GM19397 (cell line): ENCODE data around the gene NCEH1.
"Not testable (repeated sequence)": the region's sequence is repeated elsewhere in the genome, so short reads cannot be mapped to it uniquely, and the experiment has no call there.

Experiments
- ATAC-seq: cut with Tn5 transposase; IDR thresholded peaks from one replicate; pipeline ENCODE4 v1.9.1; 2021; ENCODE audit warnings: mild to moderate bottlenecking, moderate library complexity; ENCODE audit not compliant: unreplicated experiment

Gene NCEH1

GRCh38 chr3:172710664-172711453, at the start of gene NCEH1:
NCEH1 (minus strand) TSS chr3:172711067; CDS start chr3:172710984, 83 bp downstream.
- peak; percentile 100 for ATAC-seq

DNA sequence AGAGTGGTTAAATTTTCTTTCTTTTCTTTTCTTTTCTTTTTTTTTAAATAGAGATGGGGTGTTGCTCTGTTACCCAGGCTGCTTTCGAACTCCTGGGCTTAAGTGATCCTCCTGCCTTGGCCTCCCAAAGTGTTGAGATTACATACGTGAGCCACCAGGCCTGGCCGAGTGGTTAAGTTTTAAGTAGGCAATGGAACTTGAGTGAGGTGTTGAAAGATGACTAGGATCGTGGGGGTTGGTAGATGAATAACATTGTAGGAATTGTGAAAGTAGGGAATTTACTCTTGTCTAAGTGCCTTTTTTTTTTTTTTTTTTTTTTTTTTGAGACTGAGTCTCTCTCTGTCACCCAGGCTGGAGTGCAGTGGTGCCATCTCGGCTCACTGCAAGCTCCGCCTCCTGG, 49.5 kb upstream of the NCEH1 start:
- not testable (repeated sequence) for ATAC-seq

DNA sequence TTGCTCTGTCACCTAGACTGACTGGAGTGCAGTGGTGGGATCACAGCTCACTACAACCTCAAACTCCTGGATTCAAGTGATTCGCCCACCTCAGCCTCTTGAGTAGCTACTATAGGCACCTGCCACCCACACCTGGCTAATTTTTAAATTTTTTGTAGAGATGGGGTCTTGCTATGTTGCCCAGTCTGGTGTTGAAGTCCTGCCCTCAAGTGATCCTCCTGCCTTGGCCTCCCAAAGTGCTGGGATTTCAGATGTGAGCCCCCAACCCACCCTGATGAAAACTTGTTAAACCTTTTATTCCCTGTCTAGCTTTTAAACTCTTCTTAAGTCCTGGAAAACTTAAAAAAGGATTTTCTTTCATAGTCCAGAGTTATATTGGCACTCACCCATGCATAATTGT, 42.3 kb upstream of the NCEH1 start:
- ATAC-seq, result no peak

DNA sequence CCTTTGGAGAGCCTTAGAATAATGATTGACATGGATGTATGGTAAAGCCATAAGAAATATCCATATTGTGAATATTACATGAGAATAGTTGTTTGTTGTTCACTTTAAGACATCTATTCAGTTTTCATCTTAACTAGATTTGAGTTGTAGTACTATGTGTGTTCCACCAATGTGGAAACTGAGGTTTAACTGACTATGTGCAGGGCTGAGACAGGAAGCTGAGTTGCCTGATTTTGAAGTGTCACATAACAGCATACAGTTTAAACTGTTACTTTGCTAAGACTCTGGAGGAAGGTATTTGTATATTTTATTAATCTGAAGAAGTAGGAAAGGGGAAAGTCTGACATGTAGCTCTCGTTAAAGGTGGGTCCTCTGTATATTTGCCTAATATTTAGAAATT, 41.8 kb upstream of the NCEH1 start:
- ATAC-seq, result no peak

- no peak for ATAC-seq
Measured at GRCh38 chr3:172751175-172751704, 40.4 kb upstream of the NCEH1 start.

DNA sequence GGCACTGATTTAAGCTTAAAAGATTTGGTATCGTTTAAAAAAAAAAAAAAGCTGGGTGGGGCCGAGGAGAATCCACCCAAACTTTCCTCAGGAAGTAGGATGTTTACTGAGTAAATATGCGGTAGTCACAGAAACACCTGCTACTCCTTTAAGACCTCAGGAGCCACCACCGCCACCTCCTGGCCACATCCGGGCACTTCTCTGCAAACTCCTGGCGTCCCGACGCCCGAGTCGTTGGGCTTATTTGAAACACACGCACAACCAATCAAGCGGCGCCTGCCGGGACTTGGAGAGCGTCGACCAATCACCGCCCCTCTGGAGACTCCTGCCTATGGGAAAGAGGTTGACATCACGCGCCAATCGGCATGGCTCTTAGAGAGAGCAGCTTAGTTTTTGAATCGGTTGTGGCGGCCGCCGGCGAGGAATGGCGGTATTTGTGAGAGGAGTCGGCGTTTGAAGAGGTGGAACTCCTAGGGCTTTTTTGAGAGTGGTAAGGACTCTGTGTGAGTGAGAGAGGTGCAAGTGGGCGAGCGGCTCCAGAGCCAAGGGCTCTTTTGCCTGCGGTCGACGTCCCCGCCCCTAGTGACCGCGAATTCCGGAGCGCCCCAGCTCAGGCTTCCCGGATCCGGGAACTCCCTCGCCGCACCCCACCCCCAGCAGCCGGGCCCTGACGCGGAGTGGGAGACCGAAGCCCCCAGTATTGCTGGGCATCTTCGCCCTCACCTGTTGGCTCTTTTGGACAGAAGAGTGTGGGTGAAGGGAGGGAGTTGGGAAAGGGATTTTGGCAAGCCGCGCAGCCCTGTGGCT, 39.7 kb upstream of the NCEH1 start, which contains the start of gene ECT2:
TSS of gene ECT2 (plus strand) at position 359 of the 807 bp plus-strand sequence. CDS start 3,805 bp downstream, outside the sequence.
- peak; percentile 97 for ATAC-seq

GRCh38 chr3:172750069-172750367, 39.2 kb upstream of the NCEH1 start:
- no peak for ATAC-seq

GRCh38 chr3:172749230-172749965, 38.5 kb upstream of the NCEH1 start:
- ATAC-seq, result no peak

GRCh38 chr3:172746475-172746874, 35.6 kb upstream of the NCEH1 start:
- no peak for ATAC-seq

DNA sequence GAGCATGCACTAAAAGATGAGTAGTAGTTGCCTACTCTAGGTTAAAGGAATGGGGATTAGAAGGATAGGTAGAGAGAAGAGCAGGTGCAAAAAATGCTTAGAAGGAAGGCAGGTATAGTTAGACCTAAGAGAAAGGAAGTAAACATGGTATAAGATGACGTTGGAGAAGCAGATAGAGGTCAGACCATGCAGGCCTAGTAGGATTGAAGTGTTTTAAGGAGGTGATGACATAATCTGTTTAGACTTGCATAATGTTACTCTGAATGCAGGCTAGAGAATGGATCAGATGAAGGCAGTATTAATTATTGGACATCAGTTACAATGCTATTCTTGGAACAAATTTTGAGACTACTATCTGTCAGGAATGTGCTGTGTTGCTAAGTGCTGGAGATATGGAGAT, 28.6 kb upstream of the NCEH1 start:
- ATAC-seq, result no peak

- no peak for ATAC-seq
Measured at GRCh38 chr3:172735014-172735413, 24.1 kb upstream of the NCEH1 start.

- no peak for ATAC-seq
Measured at GRCh38 chr3:172726380-172726779, 15.5 kb upstream of the NCEH1 start.

GRCh38 chr3:172722536-172723040, 11.7 kb upstream of the NCEH1 start:
- not testable (repeated sequence) for ATAC-seq

GRCh38 chr3:172717493-172718088, 6.7 kb upstream of the NCEH1 start:
- no peak for ATAC-seq

DNA sequence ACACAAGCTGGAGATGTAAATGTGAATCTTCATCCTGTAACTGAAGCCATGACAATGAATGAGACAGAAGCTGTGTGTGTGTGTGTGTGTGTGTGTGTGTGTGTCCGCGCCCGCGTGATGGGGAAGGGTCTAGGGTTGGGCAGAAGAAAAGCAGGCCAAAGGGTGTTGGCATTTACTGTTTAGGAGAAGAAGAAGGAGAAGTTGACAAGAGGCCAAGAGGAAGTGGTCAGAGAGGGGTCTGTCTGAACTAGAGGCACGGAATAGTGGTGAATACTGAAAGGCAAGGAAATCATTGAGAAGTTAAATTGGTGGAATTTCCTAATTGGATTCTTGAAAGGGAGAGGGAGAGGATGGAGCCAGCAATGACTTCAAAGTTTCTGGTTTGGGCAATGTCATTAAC, 5.6 kb upstream of the NCEH1 start:
- no peak for ATAC-seq

GRCh38 chr3:172713316-172713715, 2.4 kb upstream of the NCEH1 start:
- no peak for ATAC-seq

DNA sequence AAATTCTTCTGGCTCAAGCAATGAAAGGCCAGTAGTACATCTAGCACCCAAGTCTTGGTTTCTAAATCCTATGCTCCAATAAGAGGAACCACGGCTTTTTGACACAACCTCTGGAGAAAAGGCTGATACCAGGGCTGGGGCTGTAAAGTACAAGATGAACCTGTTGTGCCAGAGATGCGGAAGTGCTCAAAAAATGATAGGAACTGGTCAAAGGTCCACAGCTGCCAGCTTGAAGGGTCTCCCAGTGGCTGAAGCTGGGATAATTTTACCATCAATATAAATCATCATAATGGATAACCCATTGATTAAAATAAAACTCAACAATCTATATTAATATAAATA, 558 bp upstream of the NCEH1 start:
- ATAC-seq, result peak; percentile 12

GRCh38 chr3:172709774-172710663, 848 bp downstream of the NCEH1 start:
- ATAC-seq, result peak; percentile 2

- ATAC-seq, result no peak
Measured at GRCh38 chr3:172708921-172709773, 1.7 kb downstream of the NCEH1 start.
